ENCODE data around the gene PPM1E. TPM values are rescaled to one million over a fixed set of nuclear protein-coding genes. Genes with fewer than 3 reads are reported as not detected.

The PPM1E gene
- total and polyA plus RNA-seq, 2 experiments from 2014 or later = 0.27 TPM; not detected in 1

DNA sequence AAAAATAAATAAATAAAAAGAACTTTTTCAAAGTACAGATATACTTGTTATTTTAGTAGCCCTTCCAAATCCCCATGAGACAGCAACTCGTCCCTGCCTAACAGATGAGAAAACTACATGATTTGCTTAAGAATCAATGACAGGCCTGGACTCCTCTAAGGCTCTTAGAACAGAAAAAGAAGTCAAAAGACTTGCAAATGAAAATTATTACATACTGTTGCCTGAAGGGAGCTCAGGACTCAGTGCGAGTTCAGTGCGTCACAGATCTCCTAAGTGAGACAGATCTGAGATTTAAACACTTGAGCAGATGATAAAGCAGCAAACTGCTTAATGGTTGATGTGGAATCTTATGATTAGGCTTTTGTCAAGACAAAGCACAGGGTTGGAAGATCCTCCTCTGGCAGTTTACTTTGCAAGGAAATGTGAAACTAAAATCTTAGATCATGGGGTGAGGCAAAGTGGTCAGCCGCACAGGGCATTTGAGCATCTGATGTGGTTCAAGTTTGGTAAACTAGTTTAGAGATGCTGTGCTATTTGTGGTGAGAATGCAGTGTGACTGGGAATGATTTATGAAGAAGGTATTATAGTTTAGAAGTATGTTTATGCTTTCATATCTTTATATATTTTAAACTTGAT, 212.9 kb downstream of the PPM1E start:
- Histone ChIP-seq H3K27ac (no peak overlapping the region), H3K4me3 (no peak overlapping the region), H3K36me3 (no peaks in the 10 kb centered on the region), H3K4me1 (ENCODE audit: low read depth) (peaks cover 27% of the 10 kb centered on the region), H3K27me3 (no peaks in the 10 kb centered on the region), H3K9me3 (ENCODE audit: low read depth) (no peaks in the 10 kb centered on the region)
- TF ChIP-seq, protein P1, sequence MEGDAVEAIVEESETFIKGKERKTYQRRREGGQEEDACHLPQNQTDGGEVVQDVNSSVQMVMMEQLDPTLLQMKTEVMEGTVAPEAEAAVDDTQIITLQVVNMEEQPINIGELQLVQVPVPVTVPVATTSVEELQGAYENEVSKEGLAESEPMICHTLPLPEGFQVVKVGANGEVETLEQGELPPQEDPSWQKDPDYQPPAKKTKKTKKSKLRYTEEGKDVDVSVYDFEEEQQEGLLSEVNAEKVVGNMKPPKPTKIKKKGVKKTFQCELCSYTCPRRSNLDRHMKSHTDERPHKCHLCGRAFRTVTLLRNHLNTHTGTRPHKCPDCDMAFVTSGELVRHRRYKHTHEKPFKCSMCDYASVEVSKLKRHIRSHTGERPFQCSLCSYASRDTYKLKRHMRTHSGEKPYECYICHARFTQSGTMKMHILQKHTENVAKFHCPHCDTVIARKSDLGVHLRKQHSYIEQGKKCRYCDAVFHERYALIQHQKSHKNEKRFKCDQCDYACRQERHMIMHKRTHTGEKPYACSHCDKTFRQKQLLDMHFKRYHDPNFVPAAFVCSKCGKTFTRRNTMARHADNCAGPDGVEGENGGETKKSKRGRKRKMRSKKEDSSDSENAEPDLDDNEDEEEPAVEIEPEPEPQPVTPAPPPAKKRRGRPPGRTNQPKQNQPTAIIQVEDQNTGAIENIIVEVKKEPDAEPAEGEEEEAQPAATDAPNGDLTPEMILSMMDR (IDR thresholded peaks at IDR 0.05; ENCODE audit: low read depth, low read length) = no peak
- peak in 1 of 2 donors; percentile 3 for DNase-seq (ENCODE audit: low read depth in 1 of 2, low spot score in 1 of 2)

DNA sequence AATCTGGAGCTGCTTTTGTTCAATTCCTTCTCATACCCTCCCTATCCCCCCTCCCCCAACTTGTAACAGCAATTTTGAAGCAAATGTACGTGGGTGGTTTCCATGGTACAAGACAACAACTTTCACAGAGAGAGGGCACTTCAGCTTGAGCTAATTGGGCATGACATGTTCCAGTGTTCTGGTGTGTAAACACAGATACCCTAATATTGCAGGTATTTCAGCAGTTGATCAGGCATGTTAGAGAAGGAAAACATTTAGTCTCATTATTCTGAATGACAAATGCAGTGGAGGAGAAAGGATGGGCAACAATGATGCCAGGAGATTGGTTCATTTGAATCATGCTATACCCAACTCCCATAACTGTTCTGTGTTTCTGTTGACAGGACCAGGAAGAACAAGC, 213.5 kb downstream of the PPM1E start:
- no peak for DNase-seq (ENCODE audit: low read depth in 1 of 2, low spot score in 1 of 2)
- no peak overlapping the region for H3K27ac ChIP-seq
- H3K27me3 ChIP-seq = no peaks in the 10 kb centered on the region
- no peak overlapping the region for H3K4me3 ChIP-seq
- H3K4me1 ChIP-seq (ENCODE audit: low read depth) = peaks cover 27% of the 10 kb centered on the region
- no peaks in the 10 kb centered on the region for H3K36me3 ChIP-seq
- no peaks in the 10 kb centered on the region for H3K9me3 ChIP-seq (ENCODE audit: low read depth)
- TF ChIP-seq, protein P1 (IDR thresholded peaks at IDR 0.05; ENCODE audit: low read depth, low read length) = no peak

GRCh38 chr17:58969612-58970011, 214.0 kb downstream of the PPM1E start:
- no peaks in the 10 kb centered on the region for H3K9me3 ChIP-seq (ENCODE audit: low read depth)
- peaks cover 27% of the 10 kb centered on the region for H3K4me1 ChIP-seq (ENCODE audit: low read depth)
- TF ChIP-seq, protein P1 (IDR thresholded peaks at IDR 0.05; ENCODE audit: low read depth, low read length) = no peak
- H3K36me3 ChIP-seq = no peaks in the 10 kb centered on the region
- no peak for DNase-seq (ENCODE audit: low read depth in 1 of 2, low spot score in 1 of 2)
- no peaks in the 10 kb centered on the region for H3K27me3 ChIP-seq
- H3K27ac ChIP-seq = no peak overlapping the region
- no peak overlapping the region for H3K4me3 ChIP-seq

GRCh38 chr17:58970609-58971450, 215.2 kb downstream of the PPM1E start:
- TF ChIP-seq, protein P1 (IDR thresholded peaks at IDR 0.05; ENCODE audit: low read depth, low read length) = no peak
- Histone ChIP-seq H3K9me3 (ENCODE audit: low read depth) (no peaks in the 10 kb centered on the region), H3K36me3 (no peaks in the 10 kb centered on the region), H3K27ac (peak overlapping the region; percentile 41), H3K4me1 (ENCODE audit: low read depth) (peaks cover 27% of the 10 kb centered on the region), H3K4me3 (no peak overlapping the region), H3K27me3 (no peaks in the 10 kb centered on the region)
- peak in 1 of 2 donors; percentile 47 for DNase-seq (ENCODE audit: low read depth in 1 of 2, low spot score in 1 of 2)

DNA sequence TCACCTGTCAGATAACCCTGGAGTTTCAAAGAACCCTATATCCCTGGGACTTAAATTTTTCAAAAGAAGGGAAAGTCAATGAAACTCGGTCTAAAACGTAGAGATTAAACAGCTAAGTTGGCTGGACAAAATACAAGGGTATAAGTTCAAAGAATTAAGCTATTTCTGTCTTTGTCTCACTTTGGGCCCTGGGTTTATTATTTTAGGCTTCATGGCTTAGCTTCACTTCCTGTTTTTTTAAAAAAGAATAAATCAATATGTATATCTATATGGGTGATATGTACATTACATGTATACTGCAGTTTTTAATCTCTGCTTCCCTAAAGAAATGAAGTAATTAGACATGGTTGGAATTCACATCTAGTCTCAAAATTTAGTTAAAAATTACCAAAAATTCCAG, 218.7 kb downstream of the PPM1E start:
- no peak for DNase-seq (ENCODE audit: low read depth in 1 of 2, low spot score in 1 of 2)
- no peak overlapping the region for H3K4me3 ChIP-seq
- H3K27me3 ChIP-seq = no peaks in the 10 kb centered on the region
- peaks cover 17% of the 10 kb centered on the region for H3K4me1 ChIP-seq (ENCODE audit: low read depth)
- TF ChIP-seq, protein P1 (IDR thresholded peaks at IDR 0.05; ENCODE audit: low read depth, low read length) = no peak
- H3K36me3 ChIP-seq = no peaks in the 10 kb centered on the region
- H3K27ac ChIP-seq = no peak overlapping the region
- no peaks in the 10 kb centered on the region for H3K9me3 ChIP-seq (ENCODE audit: low read depth)

Measured in cardiac muscle cell (in vitro differentiated cells and primary cell).